Lung (tissue), 12 donors: ENCODE results near the gene PIGBOS1. TPM values are rescaled to one million over a fixed set of nuclear protein-coding genes. Genes with fewer than 3 reads are reported as not detected.

Source experiments
- ATAC-seq: fragments of 200-7000 bp; cut with Tn5 transposase; one replicate; pipeline ENCODE4 v1.9.1; 2020; ENCODE audit warnings: moderate number of reproducible peaks; ENCODE audit not compliant: insufficient read depth, low FRiP score
- DNase-seq, 3 donors: peaks; one replicate each; pipeline ENCODE4 v3.0.0-alpha.2; 2013 to 2017
- H3K27ac ChIP-seq, 2 donors: one replicate each; pipeline ENCODE4 v1.5.1; 2013; ENCODE audit warnings: mild to moderate bottlenecking in 2 of 2, moderate library complexity in 2 of 2, control low read depth in 1 of 2, inconsistent platforms in 1 of 2, low read depth in 1 of 2, low read length in 1 of 2
- H3K27me3 ChIP-seq, 3 donors: one replicate each; pipeline ENCODE4 v1.5.1; 2013; ENCODE audit warnings: low read length in 2 of 3; ENCODE audit not compliant: control insufficient read depth in 3 of 3, insufficient read depth in 3 of 3
- H3K36me3 ChIP-seq, 4 donors: one replicate each; pipeline ENCODE4 v1.5.1; 2013; ENCODE audit warnings: low read length in 4 of 4, mild to moderate bottlenecking in 1 of 4, moderate library complexity in 1 of 4; ENCODE audit not compliant: control insufficient read depth in 4 of 4, insufficient read depth in 4 of 4
- H3K4me1 ChIP-seq, 5 donors: one replicate each; pipeline ENCODE4 v1.5.1; 2013; ENCODE audit warnings: low read length in 5 of 5, mild to moderate bottlenecking in 2 of 5, moderate library complexity in 1 of 5; ENCODE audit not compliant: control insufficient read depth in 5 of 5, insufficient read depth in 5 of 5
- H3K4me3 ChIP-seq: one replicate; pipeline ENCODE4 v1.5.1; 2013; ENCODE audit warnings: mild to moderate bottlenecking, control low read depth, moderate library complexity
- H3K9ac ChIP-seq, 2 donors: one replicate each; pipeline ENCODE4 v1.5.1; 2013; ENCODE audit warnings: low read length in 2 of 2, control low read depth in 1 of 2; ENCODE audit not compliant: insufficient read depth in 1 of 2
- H3K9me3 ChIP-seq, 4 donors: one replicate each; pipeline ENCODE4 v1.5.1; 2013; ENCODE audit warnings: low read length in 3 of 4, mild to moderate bottlenecking in 1 of 4, moderate library complexity in 1 of 4; ENCODE audit not compliant: control insufficient read depth in 4 of 4, insufficient read depth in 3 of 4
- WGBS, 2 donors: extraction: QIAGEN DNeasy Blood & Tissue Kit; methylation state at CpG; one replicate each; pipeline ENCODE4 v1.1.7; 2013; 5-methylcytosine and 5-hydroxymethylcytosine counted together
- polyA plus RNA-seq, 2 donors: library from polyadenylated mRNA; stranded (reverse); fragments of 200-250 nt; gene quantifications; one replicate each; pipeline ENCODE4 v1.2.1, GENCODE V29; 2013
- total RNA-seq, 2 donors: library from RNA; depleted of rRNA in 1 of 2; stranded (reverse); fragments of >200 nt in 1 of 2; gene quantifications; one replicate each; pipeline ENCODE4 v1.2.1, GENCODE V29; 2014 to 2021
- TF ChIP-seq, protein P1 (sequence below): IDR thresholded peaks from 2 replicates; pipeline ENCODE4 v1.5.1; 2012; ENCODE audit warnings: mild to moderate bottlenecking; ENCODE audit errors: control extremely low read depth, extremely low read depth
- donor health status: control.
- donor health status: control.
- donor health status: Bipolar disorder and iron deficiency.
- donor health status: healthy.
- donor health status: DM: yes; HTN: yes; CAD: no.

PIGBOS1 gene
- total and polyA plus RNA-seq, 4 donors = 12.9 to 29.0 (median 18.1) TPM

DNA sequence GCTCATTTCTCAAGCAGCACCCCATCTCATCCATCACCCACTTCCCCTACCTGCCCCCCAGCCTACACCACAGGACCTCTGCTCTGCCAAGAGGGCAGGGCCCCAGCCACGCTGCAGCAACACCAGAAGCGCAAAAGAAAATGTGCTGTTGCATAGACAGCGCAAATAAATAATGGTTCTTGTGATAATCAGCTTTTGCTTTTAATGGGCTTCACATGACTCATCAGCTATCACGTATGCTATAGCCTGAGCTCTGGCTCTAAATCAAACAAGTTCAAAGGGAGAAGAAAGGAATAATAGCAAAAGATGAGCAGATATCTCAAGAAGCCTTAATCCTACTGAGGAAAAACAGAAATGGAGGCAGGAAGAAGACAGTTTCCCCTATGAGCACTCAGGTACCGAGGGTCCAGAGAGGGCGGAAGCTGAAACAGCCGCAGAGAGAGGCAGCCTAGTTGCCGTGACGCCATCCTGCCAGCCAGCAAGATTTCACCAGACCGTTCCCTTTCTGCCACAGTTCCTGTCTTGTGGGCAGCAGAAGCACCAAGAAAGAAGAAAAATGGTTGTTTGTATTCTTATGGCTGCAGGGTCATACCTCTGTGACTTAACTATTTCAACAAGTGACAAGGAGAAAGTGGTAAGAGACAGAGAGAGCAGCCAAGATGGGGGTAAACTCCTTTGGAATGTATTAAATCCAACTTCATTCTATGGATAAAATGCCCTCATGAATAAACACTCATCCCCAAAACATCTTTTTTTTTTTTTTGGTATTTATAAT lies 51.3 kb downstream of the PIGBOS1 start:
- no peak overlapping the region for H3K4me3 ChIP-seq
- ATAC-seq = peak; percentile 58
- peak in 2 of 3 donors; percentile 33 to 41 for DNase-seq
- H3K27ac ChIP-seq = peak overlapping the region in 1 of 2 donors; percentile 8
- no peaks in the 10 kb centered on the region for H3K27me3 ChIP-seq
- 19 to 57% methylated on average over 10 of the region's 10 CpGs for WGBS, 2 donors
- H3K36me3 ChIP-seq = peaks cover 0 to 2% (median 0%) of the 10 kb centered on the region in 4 donors
- TF ChIP-seq, protein P1, sequence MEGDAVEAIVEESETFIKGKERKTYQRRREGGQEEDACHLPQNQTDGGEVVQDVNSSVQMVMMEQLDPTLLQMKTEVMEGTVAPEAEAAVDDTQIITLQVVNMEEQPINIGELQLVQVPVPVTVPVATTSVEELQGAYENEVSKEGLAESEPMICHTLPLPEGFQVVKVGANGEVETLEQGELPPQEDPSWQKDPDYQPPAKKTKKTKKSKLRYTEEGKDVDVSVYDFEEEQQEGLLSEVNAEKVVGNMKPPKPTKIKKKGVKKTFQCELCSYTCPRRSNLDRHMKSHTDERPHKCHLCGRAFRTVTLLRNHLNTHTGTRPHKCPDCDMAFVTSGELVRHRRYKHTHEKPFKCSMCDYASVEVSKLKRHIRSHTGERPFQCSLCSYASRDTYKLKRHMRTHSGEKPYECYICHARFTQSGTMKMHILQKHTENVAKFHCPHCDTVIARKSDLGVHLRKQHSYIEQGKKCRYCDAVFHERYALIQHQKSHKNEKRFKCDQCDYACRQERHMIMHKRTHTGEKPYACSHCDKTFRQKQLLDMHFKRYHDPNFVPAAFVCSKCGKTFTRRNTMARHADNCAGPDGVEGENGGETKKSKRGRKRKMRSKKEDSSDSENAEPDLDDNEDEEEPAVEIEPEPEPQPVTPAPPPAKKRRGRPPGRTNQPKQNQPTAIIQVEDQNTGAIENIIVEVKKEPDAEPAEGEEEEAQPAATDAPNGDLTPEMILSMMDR = no peak
- no peak overlapping the region for H3K9ac ChIP-seq
- no peaks in the 10 kb centered on the region for H3K9me3 ChIP-seq
- H3K4me1 ChIP-seq = peaks cover 0 to 9% (median 0%) of the 10 kb centered on the region in 5 donors

Other genes with a start within 250 kb of the PIGBOS1 start
- 100 to 1,000 TPM in 1 of 2 donors, 10 to 100 TPM in 1; 47.6 to 102 TPM for gene RSL24D1, start 122.2 kb downstream of the PIGBOS1 start, total RNA-seq
- gene RSL24D1, start 122.2 kb downstream of the PIGBOS1 start, polyA plus RNA-seq = 10 to 100 TPM; 45.9 to 80.3 TPM
- 10 to 100 TPM; 55.1 to 71.7 TPM for gene RAB27A, start 29.3 kb downstream of the PIGBOS1 start, total RNA-seq
- gene RAB27A, start 29.3 kb downstream of the PIGBOS1 start, polyA plus RNA-seq = 10 to 100 TPM; 24.4 to 77.1 TPM
- gene PIGB, start 99 bp upstream of the PIGBOS1 start, total RNA-seq = 10 to 100 TPM in 1 of 2 donors, 1 to 10 TPM in 1; 9.8 to 15.3 TPM
- gene PIGB, start 99 bp upstream of the PIGBOS1 start, polyA plus RNA-seq = 10 to 100 TPM; 10.6 to 17.0 TPM
- 10 to 100 TPM; 60.7 to 75.0 TPM for gene CCPG1, start 89.2 kb upstream of the PIGBOS1 start, total RNA-seq
- gene CCPG1, start 89.2 kb upstream of the PIGBOS1 start, polyA plus RNA-seq = 10 to 100 TPM; 24.0 to 46.9 TPM
- gene PIERCE2, start 89.4 kb upstream of the PIGBOS1 start, total RNA-seq = 1 to 10 TPM; 5.7 to 5.9 TPM
- gene PIERCE2, start 89.4 kb upstream of the PIGBOS1 start, polyA plus RNA-seq = 10 to 100 TPM in 1 of 2 donors, 1 to 10 TPM in 1; 2.8 to 10.3 TPM
- 1 to 10 TPM; 9.1 to 9.9 TPM for gene DNAAF4, start 189.1 kb upstream of the PIGBOS1 start, total RNA-seq
- gene DNAAF4, start 189.1 kb upstream of the PIGBOS1 start, polyA plus RNA-seq = 1 to 10 TPM; 5.8 to 9.8 TPM